ENCODE data around the gene FOXL3.

- TF ChIP-seq, protein P1, sequence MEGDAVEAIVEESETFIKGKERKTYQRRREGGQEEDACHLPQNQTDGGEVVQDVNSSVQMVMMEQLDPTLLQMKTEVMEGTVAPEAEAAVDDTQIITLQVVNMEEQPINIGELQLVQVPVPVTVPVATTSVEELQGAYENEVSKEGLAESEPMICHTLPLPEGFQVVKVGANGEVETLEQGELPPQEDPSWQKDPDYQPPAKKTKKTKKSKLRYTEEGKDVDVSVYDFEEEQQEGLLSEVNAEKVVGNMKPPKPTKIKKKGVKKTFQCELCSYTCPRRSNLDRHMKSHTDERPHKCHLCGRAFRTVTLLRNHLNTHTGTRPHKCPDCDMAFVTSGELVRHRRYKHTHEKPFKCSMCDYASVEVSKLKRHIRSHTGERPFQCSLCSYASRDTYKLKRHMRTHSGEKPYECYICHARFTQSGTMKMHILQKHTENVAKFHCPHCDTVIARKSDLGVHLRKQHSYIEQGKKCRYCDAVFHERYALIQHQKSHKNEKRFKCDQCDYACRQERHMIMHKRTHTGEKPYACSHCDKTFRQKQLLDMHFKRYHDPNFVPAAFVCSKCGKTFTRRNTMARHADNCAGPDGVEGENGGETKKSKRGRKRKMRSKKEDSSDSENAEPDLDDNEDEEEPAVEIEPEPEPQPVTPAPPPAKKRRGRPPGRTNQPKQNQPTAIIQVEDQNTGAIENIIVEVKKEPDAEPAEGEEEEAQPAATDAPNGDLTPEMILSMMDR (IDR thresholded peaks at IDR 0.05), result no peak
- TF ChIP-seq POLR2A (IDR thresholded peaks at IDR 0.05; ENCODE audit: low read length) (no peak), ESRRA (IDR thresholded peaks at IDR 0.05; ENCODE audit: borderline replicate concordance, low read length) (no peak), EP300 (IDR thresholded peaks at IDR 0.05) (no peak), CHD2 (IDR thresholded peaks at IDR 0.05; ENCODE audit: low read length, partially characterized antibody) (no peak), SMC3 (IDR thresholded peaks at IDR 0.05) (no peak), RCOR1 (IDR thresholded peaks at IDR 0.05; ENCODE audit: low read depth, low read length) (no peak)
These were observed 27.9 kb downstream of the FOXL3 start for GRCh38 chr7:317643-318405.

Measured in A549 (cell line).